Ovary (tissue), 9 donors: ENCODE results near the gene CCDC136. TPM values are rescaled to one million over a fixed set of nuclear protein-coding genes. Genes with fewer than 3 reads are reported as not detected.

ENCODE experiments used
- DNase-seq, 5 donors: peaks; one replicate each; pipeline ENCODE4 v3.0.0-alpha.2; 2019 to 2020
- H3K27ac ChIP-seq, 2 donors: fragments of 200-600 bp; one replicate each; pipeline versions ENCODE4 v1.5.1 to v1.8.0; 2019 to 2022
- H3K27me3 ChIP-seq: fragments of 200-600 bp; one replicate; pipeline ENCODE4 v1.8.0; 2022
- H3K36me3 ChIP-seq: fragments of 200-600 bp; sonication (generic); one replicate; pipeline ENCODE4 v1.5.1; 2019
- H3K4me1 ChIP-seq: one replicate; pipeline ENCODE4 v1.8.1; 2013; ENCODE audit warnings: mild to moderate bottlenecking, moderate library complexity; ENCODE audit not compliant: insufficient read depth
- H3K4me3 ChIP-seq: fragments of 200-600 bp; sonication (generic); one replicate; pipeline ENCODE4 v1.5.1; 2017
- H3K9me3 ChIP-seq, 2 donors: fragments of 200-600 bp in 1 of 2; sonication (generic) in 1 of 2; one replicate each; pipeline versions ENCODE4 v1.5.1 to v1.8.1; 2013 to 2019; ENCODE audit warnings: mild to moderate bottlenecking in 1 of 2, moderate library complexity in 1 of 2
- EP300 ChIP-seq: sonication (generic); formaldehyde crosslinking; IDR thresholded peaks from one replicate; pipeline ENCODE4 v1.6.1; 2017; ENCODE audit warnings: antibody characterized with exemption
- POLR2A ChIP-seq: fragments of 450-650 bp; IDR thresholded peaks from one replicate; pipeline ENCODE4 v1.6.1; 2017; ENCODE audit warnings: antibody characterized with exemption, mild to moderate bottlenecking, moderate library complexity
- WGBS, 3 donors: extraction: QIAGEN DNeasy Blood & Tissue Kit in 1 of 3; methylation state at CpG; one replicate each; pipeline versions ENCODE4 v1.1.5 to v1.1.7; 2013 to 2017; 5-methylcytosine and 5-hydroxymethylcytosine counted together
- intact Hi-C, 4 donors: fragments of 100-400 bp; cut with DNase I; formaldehyde crosslinking; loops; one replicate each; pipeline versions ENCODE4 v1.11.0 to v1.15.1; 2022 to 2023
- polyA plus RNA-seq, 2 donors: library from polyadenylated mRNA; stranded (reverse); fragments of 200-250 nt in 1 of 2; fragments of 350-450 nt in 1 of 2; fragmentation: Illumina TruSeq in 1 of 2; extraction: RNeasy Lipid Tissue Mini Kit (QIAGEN cat#74804) in 1 of 2; gene quantifications; one replicate each; pipeline ENCODE4 v1.2.3, GENCODE V29; 2013 to 2014
- small RNA-seq: library from RNA; depleted of rRNA; stranded (forward); fragments of <200 nt; gene quantifications from one replicate; pipeline ENCODE3, GENCODE V24; 2016
- total RNA-seq, 7 donors: library from RNA; depleted of rRNA in 2 of 7; stranded (reverse); fragments of >200 nt in 2 of 7; fragmentation: NEBNext Ultra II Directional in 3 of 7; extraction: Animal tissue kit (Norgen Biotek cat#: 25700) in 3 of 7; gene quantifications; one replicate each; pipeline versions ENCODE4 v1.1.0 to v1.2.4, GENCODE V29; 2016 to 2023
- TF ChIP-seq, protein P1 (sequence below), 3 donors: fragments of 450-650 bp in 2 of 3; fragments of 200-600 bp in 1 of 3; IDR thresholded peaks; one replicate each; pipeline versions ENCODE4 v1.5.1 to v1.8.0; 2016 to 2022; ENCODE audit warnings: antibody characterized with exemption in 3 of 3, mild to moderate bottlenecking in 1 of 3
- donor health status: DM: no; HTN: no; CAD: no; lungs with moderate emphysema.
- donor health status: DM: no; HTN: no; CAD: no.
- donor health status: Bipolar disorder and iron deficiency.
- donor health status: DM: yes; HTN: yes; CAD: no.
- donor health status: DM: no; HTN: no; CAD: no.
- donor health status: DM: yes; HTN: yes; CAD: no.

Gene CCDC136
- total and polyA plus RNA-seq, 9 donors, result 2.4 to 14.0 (median 5.8) TPM

DNA sequence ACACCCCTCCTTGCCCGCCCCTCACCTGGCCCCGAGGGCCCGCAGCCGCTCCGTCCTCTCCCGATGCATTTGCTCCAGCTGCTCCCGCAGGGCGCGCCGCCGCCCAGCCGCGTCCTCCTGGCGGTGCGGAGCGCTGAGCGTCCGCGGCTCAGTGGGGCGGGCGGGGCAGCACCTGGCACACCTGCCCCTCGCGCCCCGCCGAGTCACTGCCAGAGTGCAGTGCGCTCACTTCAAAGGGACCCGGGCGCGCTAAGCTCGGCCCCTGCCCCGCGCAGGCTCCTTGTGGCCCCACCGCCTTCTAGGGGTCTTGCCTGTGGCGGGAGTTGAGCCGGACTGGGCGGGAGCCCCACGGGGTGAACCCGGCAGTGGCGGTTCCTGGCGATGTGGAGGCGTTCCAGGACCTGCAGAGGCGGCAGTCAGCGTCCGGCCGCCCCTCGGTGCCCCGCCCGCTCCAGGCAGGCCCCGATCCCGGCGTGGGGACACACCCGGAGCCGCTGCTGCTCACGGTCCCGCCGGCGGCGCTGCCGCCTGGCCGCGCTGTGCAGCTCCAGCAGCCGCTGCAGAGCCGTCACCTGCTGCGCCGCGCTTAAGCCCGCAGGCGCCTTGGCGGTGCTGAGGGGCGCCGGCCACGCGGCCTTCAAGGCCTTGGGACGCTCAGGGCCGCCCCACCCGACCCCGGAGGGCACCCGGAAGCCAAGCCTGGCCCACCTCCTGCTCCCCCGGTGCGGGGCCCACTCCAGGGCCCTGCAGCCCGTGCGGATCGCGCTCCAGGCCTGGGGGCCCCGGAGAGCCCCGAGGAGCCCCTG is 77.6 kb downstream of the CCDC136 start:
- TF ChIP-seq POLR2A (no peak), EP300 (no peak)
- TF ChIP-seq, protein P1, sequence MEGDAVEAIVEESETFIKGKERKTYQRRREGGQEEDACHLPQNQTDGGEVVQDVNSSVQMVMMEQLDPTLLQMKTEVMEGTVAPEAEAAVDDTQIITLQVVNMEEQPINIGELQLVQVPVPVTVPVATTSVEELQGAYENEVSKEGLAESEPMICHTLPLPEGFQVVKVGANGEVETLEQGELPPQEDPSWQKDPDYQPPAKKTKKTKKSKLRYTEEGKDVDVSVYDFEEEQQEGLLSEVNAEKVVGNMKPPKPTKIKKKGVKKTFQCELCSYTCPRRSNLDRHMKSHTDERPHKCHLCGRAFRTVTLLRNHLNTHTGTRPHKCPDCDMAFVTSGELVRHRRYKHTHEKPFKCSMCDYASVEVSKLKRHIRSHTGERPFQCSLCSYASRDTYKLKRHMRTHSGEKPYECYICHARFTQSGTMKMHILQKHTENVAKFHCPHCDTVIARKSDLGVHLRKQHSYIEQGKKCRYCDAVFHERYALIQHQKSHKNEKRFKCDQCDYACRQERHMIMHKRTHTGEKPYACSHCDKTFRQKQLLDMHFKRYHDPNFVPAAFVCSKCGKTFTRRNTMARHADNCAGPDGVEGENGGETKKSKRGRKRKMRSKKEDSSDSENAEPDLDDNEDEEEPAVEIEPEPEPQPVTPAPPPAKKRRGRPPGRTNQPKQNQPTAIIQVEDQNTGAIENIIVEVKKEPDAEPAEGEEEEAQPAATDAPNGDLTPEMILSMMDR (IDR thresholded peaks at IDR 0.05), result peak in 1 of 3 donors; percentile 19
- Histone ChIP-seq H3K4me3 (peak overlapping the region; percentile 33), H3K27me3 (no peaks in the 10 kb centered on the region), H3K9me3 (no peaks in the 10 kb centered on the region), H3K4me1 (peaks cover 4% of the 10 kb centered on the region), H3K27ac (no peak overlapping the region), H3K36me3 (no peaks in the 10 kb centered on the region)
- 1 to 2% (median 1%) methylated on average over 38 to 86 of the region's 86 CpGs for WGBS, 3 donors
- DNase-seq, result peak in 4 of 5 donors; percentile 36 to 58 (median 45)
- intact Hi-C loops, result no loop called here

DNA sequence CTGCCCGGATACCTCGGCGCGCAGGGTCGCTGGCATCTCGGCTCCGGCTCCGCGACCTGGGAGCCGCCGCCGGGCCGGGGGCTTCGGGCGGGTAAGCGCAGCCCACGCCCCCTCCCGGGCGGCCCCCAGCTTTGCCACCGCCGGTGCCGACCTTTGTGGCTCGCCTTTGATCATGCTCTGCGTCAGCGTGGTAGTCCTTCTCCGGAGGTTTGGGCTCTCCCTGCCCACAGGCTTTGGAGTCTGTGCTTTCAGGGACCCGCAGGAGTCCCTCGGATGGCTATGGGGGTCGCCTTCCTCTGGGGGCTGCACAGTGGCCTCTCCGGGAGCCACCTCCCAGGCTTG is 78.1 kb downstream of the CCDC136 start:
- TF ChIP-seq POLR2A (no peak), EP300 (no peak)
- TF ChIP-seq, protein P1 (IDR thresholded peaks at IDR 0.05), result no peak
- no peaks in the 10 kb centered on the region for H3K9me3 ChIP-seq
- no peaks in the 10 kb centered on the region for H3K27me3 ChIP-seq
- no peak overlapping the region for H3K27ac ChIP-seq
- no peak for DNase-seq
- H3K4me1 ChIP-seq, result peaks cover 4% of the 10 kb centered on the region
- WGBS, 3 donors, result 17 to 32% (median 20%) methylated on average over 16 to 30 of the region's 30 CpGs
- intact Hi-C loops, result loop anchor here in 1 of 4 donors (10.0 kb wide), 1 partner anchor 255 kb away; no protein-coding TSS in a partner anchor
- H3K4me3 ChIP-seq, result peak overlapping the region; percentile 33
- no peaks in the 10 kb centered on the region for H3K36me3 ChIP-seq

DNA sequence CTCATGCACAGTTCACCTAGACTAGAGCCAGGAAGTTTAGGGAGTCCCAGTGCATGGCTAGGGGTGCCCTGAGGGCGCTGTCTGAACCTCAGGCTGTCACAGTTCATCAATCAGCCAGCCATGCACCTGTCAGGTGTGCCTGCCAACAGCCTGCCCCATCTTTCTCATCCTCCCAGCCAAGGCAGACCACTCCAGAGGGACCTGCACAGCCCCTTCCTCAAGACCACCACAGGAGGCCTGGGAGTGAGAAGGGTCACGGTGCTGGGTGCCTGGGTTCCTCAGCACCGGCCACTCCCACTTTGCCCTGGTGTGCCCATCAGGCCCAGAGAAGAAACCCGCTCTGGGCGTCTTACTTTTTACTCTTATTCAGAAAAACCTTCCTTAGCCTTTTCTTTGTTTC is 79.3 kb downstream of the CCDC136 start:
- no peaks in the 10 kb centered on the region for H3K9me3 ChIP-seq
- WGBS, 3 donors, result 96 to 100% (median 98%) methylated on average over 5 of the region's 5 CpGs
- no peak for TF ChIP-seq EP300
- no peak for TF ChIP-seq POLR2A
- TF ChIP-seq, protein P1 (IDR thresholded peaks at IDR 0.05), result no peak
- no peak for DNase-seq
- intact Hi-C loops, result loop anchor here in 1 of 4 donors (10.0 kb wide), 1 partner anchor 256 kb away; no protein-coding TSS in a partner anchor
- H3K4me1 ChIP-seq, result peaks cover 4% of the 10 kb centered on the region
- H3K36me3 ChIP-seq, result no peaks in the 10 kb centered on the region
- no peak overlapping the region for H3K4me3 ChIP-seq
- no peaks in the 10 kb centered on the region for H3K27me3 ChIP-seq
- no peak overlapping the region for H3K27ac ChIP-seq

Small RNA genes lying within 50 kb of the gene (small RNA-seq; reads per million reads assigned to genes)
- gene RN7SL81P, result not detected

Other genes with a start within 250 kb of the CCDC136 start
- gene GARIN1A, start 119.7 kb upstream of the CCDC136 start, total RNA-seq, result 1 to 10 TPM in 6 of 7 donors, under 1 TPM in 1; 0.36 to 4.0 (median 1.6) TPM
- gene GARIN1A, start 119.7 kb upstream of the CCDC136 start, polyA plus RNA-seq, result 1 to 10 TPM in 1 of 2 donors, under 1 TPM in 1; 0.59 to 1.3 TPM
- gene CALU, start 52.6 kb upstream of the CCDC136 start, total RNA-seq, result 100 to 1,000 TPM in 2 of 7 donors, 10 to 100 TPM in 5; 48.9 to 110 (median 71.0) TPM
- 100 to 1,000 TPM in 1 of 2 donors, 10 to 100 TPM in 1; 38.9 to 187 TPM for gene CALU, start 52.6 kb upstream of the CCDC136 start, polyA plus RNA-seq
- not detected for gene OPN1SW, start 16.2 kb upstream of the CCDC136 start, total RNA-seq
- not detected for gene OPN1SW, start 16.2 kb upstream of the CCDC136 start, polyA plus RNA-seq
- 10 to 100 TPM in 6 of 7 donors, 1 to 10 TPM in 1; 8.0 to 51.2 (median 17.3) TPM for gene FLNC, start 38.4 kb downstream of the CCDC136 start, total RNA-seq
- 1 to 10 TPM; 6.5 to 6.8 TPM for gene FLNC, start 38.4 kb downstream of the CCDC136 start, polyA plus RNA-seq
- 100 to 1,000 TPM in 1 of 7 donors, 10 to 100 TPM in 6; 57.3 to 108 (median 85.0) TPM for gene ATP6V1F, start 70.9 kb downstream of the CCDC136 start, total RNA-seq
- 100 to 1,000 TPM in 1 of 2 donors, 10 to 100 TPM in 1; 98.2 to 128 TPM for gene ATP6V1F, start 70.9 kb downstream of the CCDC136 start, polyA plus RNA-seq
- gene KCP, start 118.7 kb downstream of the CCDC136 start, total RNA-seq, result 1 to 10 TPM in 1 of 7 donors, under 1 TPM in 3, not detected in 3; 0.15 to 1.8 (median 0.21) TPM
- gene KCP, start 118.7 kb downstream of the CCDC136 start, polyA plus RNA-seq, result under 1 TPM in 1 of 2 donors, not detected in 1; 0.05 TPM
- 1 to 10 TPM; 2.2 to 6.5 (median 3.1) TPM for gene IRF5, start 146.0 kb downstream of the CCDC136 start, total RNA-seq
- gene IRF5, start 146.0 kb downstream of the CCDC136 start, polyA plus RNA-seq, result 1 to 10 TPM; 2.1 to 2.2 TPM